ENCODE results near the gene CENPT. TPM values are rescaled to one million over a fixed set of nuclear protein-coding genes. Genes with fewer than 3 reads are reported as not detected.
A peak's percentile ranks its signal among the peaks of the same experiment; 100 is the strongest.

Gene CENPT
- total and polyA plus RNA-seq, 2 of the 13 experiments (the other 11 are each of a cell fraction or from before 2014, with no cell fraction given): 40.9 to 43.3 TPM

DNA sequence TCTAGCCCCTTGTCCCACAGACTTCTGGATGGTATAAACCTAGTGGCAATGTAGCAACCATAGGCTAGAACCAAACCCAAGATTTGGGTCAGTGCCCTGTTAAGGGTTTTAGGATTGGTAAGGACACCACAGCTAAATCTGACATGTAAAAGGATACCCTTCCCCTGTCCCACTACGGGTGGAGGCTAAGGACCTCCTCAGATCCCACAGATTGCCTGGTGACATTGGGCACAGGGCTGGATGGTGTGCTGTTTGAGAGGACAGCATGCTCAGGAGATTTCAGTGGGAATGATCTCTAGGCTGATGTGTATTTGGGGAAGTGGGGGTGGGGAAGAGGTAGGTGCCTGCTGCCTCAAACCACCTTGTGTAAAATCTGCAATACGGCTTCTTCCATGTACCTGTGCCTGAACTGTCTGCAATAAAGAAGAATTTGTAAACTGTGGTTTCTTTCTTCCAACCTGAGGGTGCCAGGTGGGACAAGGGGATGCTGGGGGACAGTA, 24.7 kb upstream of the CENPT start (continued):
- TF ChIP-seq, protein P1, sequence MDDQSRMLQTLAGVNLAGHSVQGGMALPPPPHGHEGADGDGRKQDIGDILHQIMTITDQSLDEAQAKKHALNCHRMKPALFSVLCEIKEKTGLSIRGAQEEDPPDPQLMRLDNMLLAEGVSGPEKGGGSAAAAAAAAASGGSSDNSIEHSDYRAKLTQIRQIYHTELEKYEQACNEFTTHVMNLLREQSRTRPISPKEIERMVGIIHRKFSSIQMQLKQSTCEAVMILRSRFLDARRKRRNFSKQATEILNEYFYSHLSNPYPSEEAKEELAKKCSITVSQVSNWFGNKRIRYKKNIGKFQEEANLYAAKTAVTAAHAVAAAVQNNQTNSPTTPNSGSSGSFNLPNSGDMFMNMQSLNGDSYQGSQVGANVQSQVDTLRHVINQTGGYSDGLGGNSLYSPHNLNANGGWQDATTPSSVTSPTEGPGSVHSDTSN (CRISPR knock-in tag; IDR thresholded peaks at IDR 0.05; ENCODE audit: borderline replicate concordance): no peak
- TF ChIP-seq MTA3 (CRISPR knock-in tag; IDR thresholded peaks at IDR 0.05) (no peak), ISL2 (CRISPR knock-in tag; IDR thresholded peaks at IDR 0.05) (no peak), GABPA (IDR thresholded peaks at IDR 0.05; ENCODE audit: low read depth, low read length) (no peak), GABPA (CRISPR knock-in tag; IDR thresholded peaks at IDR 0.05; ENCODE audit: low read depth) (no peak), POLR2AphosphoS5 (IDR thresholded peaks at IDR 0.05; ENCODE audit: low read depth, low read length) (0 out of 2 replicates have a peak, but pooled peaks have one; percentile 14), MAF1 (CRISPR knock-in tag; IDR thresholded peaks at IDR 0.05; ENCODE audit: borderline replicate concordance) (no peak)
- TF ChIP-seq, protein P2, sequence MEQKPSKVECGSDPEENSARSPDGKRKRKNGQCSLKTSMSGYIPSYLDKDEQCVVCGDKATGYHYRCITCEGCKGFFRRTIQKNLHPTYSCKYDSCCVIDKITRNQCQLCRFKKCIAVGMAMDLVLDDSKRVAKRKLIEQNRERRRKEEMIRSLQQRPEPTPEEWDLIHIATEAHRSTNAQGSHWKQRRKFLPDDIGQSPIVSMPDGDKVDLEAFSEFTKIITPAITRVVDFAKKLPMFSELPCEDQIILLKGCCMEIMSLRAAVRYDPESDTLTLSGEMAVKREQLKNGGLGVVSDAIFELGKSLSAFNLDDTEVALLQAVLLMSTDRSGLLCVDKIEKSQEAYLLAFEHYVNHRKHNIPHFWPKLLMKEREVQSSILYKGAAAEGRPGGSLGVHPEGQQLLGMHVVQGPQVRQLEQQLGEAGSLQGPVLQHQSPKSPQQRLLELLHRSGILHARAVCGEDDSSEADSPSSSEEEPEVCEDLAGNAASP (CRISPR knock-in tag; IDR thresholded peaks at IDR 0.05; ENCODE audit: borderline replicate concordance): no peak
- TF ChIP-seq, protein P3, sequence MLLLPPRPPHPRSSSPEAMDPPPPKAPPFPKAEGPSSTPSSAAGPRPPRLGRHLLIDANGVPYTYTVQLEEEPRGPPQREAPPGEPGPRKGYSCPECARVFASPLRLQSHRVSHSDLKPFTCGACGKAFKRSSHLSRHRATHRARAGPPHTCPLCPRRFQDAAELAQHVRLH (CRISPR knock-in tag; IDR thresholded peaks at IDR 0.05; ENCODE audit: borderline replicate concordance, low read depth): no peak
- TF ChIP-seq, protein P4, sequence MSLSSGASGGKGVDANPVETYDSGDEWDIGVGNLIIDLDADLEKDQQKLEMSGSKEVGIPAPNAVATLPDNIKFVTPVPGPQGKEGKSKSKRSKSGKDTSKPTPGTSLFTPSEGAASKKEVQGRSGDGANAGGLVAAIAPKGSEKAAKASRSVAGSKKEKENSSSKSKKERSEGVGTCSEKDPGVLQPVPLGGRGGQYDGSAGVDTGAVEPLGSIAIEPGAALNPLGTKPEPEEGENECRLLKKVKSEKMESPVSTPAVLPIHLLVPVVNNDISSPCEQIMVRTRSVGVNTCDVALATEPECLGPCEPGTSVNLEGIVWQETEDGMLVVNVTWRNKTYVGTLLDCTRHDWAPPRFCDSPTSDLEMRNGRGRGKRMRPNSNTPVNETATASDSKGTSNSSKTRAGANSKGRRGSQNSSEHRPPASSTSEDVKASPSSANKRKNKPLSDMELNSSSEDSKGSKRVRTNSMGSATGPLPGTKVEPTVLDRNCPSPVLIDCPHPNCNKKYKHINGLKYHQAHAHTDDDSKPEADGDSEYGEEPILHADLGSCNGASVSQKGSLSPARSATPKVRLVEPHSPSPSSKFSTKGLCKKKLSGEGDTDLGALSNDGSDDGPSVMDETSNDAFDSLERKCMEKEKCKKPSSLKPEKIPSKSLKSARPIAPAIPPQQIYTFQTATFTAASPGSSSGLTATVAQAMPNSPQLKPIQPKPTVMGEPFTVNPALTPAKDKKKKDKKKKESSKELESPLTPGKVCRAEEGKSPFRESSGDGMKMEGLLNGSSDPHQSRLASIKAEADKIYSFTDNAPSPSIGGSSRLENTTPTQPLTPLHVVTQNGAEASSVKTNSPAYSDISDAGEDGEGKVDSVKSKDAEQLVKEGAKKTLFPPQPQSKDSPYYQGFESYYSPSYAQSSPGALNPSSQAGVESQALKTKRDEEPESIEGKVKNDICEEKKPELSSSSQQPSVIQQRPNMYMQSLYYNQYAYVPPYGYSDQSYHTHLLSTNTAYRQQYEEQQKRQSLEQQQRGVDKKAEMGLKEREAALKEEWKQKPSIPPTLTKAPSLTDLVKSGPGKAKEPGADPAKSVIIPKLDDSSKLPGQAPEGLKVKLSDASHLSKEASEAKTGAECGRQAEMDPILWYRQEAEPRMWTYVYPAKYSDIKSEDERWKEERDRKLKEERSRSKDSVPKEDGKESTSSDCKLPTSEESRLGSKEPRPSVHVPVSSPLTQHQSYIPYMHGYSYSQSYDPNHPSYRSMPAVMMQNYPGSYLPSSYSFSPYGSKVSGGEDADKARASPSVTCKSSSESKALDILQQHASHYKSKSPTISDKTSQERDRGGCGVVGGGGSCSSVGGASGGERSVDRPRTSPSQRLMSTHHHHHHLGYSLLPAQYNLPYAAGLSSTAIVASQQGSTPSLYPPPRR (CRISPR knock-in tag; IDR thresholded peaks at IDR 0.05; ENCODE audit: borderline replicate concordance): no peak
- TF ChIP-seq, protein P5, sequence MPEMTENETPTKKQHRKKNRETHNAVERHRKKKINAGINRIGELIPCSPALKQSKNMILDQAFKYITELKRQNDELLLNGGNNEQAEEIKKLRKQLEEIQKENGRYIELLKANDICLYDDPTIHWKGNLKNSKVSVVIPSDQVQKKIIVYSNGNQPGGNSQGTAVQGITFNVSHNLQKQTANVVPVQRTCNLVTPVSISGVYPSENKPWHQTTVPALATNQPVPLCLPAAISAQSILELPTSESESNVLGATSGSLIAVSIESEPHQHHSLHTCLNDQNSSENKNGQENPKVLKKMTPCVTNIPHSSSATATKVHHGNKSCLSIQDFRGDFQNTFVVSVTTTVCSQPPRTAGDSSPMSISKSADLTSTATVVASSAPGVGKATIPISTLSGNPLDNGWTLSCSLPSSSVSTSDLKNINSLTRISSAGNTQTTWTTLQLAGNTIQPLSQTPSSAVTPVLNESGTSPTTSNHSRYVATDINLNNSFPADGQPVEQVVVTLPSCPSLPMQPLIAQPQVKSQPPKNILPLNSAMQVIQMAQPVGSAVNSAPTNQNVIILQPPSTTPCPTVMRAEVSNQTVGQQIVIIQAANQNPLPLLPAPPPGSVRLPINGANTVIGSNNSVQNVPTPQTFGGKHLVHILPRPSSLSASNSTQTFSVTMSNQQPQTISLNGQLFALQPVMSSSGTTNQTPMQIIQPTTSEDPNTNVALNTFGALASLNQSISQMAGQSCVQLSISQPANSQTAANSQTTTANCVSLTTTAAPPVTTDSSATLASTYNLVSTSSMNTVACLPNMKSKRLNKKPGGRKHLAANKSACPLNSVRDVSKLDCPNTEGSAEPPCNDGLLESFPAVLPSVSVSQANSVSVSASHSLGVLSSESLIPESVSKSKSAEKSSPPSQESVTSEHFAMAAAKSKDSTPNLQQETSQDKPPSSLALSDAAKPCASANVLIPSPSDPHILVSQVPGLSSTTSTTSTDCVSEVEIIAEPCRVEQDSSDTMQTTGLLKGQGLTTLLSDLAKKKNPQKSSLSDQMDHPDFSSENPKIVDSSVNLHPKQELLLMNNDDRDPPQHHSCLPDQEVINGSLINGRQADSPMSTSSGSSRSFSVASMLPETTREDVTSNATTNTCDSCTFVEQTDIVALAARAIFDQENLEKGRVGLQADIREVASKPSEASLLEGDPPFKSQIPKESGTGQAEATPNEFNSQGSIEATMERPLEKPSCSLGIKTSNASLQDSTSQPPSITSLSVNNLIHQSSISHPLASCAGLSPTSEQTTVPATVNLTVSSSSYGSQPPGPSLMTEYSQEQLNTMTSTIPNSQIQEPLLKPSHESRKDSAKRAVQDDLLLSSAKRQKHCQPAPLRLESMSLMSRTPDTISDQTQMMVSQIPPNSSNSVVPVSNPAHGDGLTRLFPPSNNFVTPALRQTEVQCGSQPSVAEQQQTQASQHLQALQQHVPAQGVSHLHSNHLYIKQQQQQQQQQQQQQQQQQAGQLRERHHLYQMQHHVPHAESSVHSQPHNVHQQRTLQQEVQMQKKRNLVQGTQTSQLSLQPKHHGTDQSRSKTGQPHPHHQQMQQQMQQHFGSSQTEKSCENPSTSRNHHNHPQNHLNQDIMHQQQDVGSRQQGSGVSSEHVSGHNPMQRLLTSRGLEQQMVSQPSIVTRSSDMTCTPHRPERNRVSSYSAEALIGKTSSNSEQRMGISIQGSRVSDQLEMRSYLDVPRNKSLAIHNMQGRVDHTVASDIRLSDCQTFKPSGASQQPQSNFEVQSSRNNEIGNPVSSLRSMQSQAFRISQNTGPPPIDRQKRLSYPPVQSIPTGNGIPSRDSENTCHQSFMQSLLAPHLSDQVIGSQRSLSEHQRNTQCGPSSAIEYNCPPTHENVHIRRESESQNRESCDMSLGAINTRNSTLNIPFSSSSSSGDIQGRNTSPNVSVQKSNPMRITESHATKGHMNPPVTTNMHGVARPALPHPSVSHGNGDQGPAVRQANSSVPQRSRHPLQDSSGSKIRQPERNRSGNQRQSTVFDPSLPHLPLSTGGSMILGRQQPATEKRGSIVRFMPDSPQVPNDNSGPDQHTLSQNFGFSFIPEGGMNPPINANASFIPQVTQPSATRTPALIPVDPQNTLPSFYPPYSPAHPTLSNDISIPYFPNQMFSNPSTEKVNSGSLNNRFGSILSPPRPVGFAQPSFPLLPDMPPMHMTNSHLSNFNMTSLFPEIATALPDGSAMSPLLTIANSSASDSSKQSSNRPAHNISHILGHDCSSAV (CRISPR knock-in tag; IDR thresholded peaks at IDR 0.05; ENCODE audit: borderline replicate concordance): no peak
- TF ChIP-seq, protein P6, sequence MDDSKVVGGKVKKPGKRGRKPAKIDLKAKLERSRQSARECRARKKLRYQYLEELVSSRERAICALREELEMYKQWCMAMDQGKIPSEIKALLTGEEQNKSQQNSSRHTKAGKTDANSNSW (CRISPR knock-in tag; IDR thresholded peaks at IDR 0.05; ENCODE audit: borderline replicate concordance): no peak
